Measurements from ENCODE around the gene BCL7A.

DNA sequence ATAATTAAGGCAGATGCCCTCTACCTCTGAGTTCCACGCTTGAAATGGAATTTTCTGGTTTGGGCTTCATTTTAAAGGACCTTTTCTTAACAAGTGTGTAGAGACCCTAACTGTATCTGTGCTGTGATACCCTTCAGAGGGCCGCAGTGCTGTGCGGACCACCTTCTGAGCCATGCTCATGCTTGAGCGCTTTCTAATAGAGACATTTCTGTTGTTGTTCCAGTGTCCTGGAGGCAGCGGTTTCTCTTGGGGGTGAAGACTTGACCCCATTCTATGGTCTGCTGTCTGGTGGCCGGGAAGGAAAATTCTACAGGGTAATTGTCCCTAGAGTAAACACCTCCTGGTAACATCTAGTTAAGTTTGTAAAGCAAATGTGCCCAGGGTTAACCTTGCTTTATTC lies 46.7 kb upstream of the BCL7A start:
- TF ChIP-seq, protein P1, sequence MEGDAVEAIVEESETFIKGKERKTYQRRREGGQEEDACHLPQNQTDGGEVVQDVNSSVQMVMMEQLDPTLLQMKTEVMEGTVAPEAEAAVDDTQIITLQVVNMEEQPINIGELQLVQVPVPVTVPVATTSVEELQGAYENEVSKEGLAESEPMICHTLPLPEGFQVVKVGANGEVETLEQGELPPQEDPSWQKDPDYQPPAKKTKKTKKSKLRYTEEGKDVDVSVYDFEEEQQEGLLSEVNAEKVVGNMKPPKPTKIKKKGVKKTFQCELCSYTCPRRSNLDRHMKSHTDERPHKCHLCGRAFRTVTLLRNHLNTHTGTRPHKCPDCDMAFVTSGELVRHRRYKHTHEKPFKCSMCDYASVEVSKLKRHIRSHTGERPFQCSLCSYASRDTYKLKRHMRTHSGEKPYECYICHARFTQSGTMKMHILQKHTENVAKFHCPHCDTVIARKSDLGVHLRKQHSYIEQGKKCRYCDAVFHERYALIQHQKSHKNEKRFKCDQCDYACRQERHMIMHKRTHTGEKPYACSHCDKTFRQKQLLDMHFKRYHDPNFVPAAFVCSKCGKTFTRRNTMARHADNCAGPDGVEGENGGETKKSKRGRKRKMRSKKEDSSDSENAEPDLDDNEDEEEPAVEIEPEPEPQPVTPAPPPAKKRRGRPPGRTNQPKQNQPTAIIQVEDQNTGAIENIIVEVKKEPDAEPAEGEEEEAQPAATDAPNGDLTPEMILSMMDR (IDR thresholded peaks at IDR 0.05 in 2 of 3, conservative IDR thresholded peaks at IDR 0.05 in 1 of 3; ENCODE audit: control insufficient read depth in 2 of 3, extremely low read depth in 1 of 3, insufficient read depth in 1 of 3, low read depth in 3 of 3, low read length in 3 of 3), result no peak
- no peak for TF ChIP-seq GABPA (IDR thresholded peaks at IDR 0.05; ENCODE audit: low read depth)

Measured in GM12878 (cell line).